Ishikawa (cell line): ENCODE data around the gene CSNK1D.

Experiments
- CEBPB ChIP-seq: IDR thresholded peaks from 2 replicates; pipeline ENCODE4 v1.6.1; 2012
- CREB1 ChIP-seq: IDR thresholded peaks from 2 replicates; pipeline ENCODE4 v1.6.1; 2012; ENCODE audit warnings: low read depth
- EGR1 ChIP-seq: IDR thresholded peaks from 2 replicates; pipeline ENCODE4 v1.6.1; 2012
- EP300 ChIP-seq: IDR thresholded peaks from 2 replicates; pipeline ENCODE4 v1.6.1; 2012; ENCODE audit warnings: borderline replicate concordance
- FOXM1 ChIP-seq: IDR thresholded peaks from 2 replicates; pipeline ENCODE4 v1.6.1; 2012; ENCODE audit warnings: low read depth, borderline replicate concordance
- NFIC ChIP-seq: IDR thresholded peaks from 2 replicates; pipeline ENCODE4 v1.6.1; 2012
- RAD21 ChIP-seq: IDR thresholded peaks from 2 replicates; pipeline ENCODE4 v1.6.1; 2012; ENCODE audit warnings: low read depth
- TAF1 ChIP-seq: IDR thresholded peaks from 2 replicates; pipeline ENCODE4 v1.6.1; 2012; ENCODE audit warnings: low read depth, mild to moderate bottlenecking
- TCF12 ChIP-seq: IDR thresholded peaks from 2 replicates; pipeline ENCODE4 v1.6.1; 2012; ENCODE audit warnings: low read depth
- TEAD4 ChIP-seq: IDR thresholded peaks from 2 replicates; pipeline ENCODE4 v1.6.1; 2012
- YY1 ChIP-seq: IDR thresholded peaks from 2 replicates; pipeline ENCODE4 v1.6.1; 2012; ENCODE audit warnings: low read depth
- ZBTB7A ChIP-seq: IDR thresholded peaks from 2 replicates; pipeline ENCODE4 v1.6.1; 2012; ENCODE audit warnings: low read depth
- TF ChIP-seq, protein P1 (sequence below): IDR thresholded peaks from 2 replicates; pipeline ENCODE4 v1.6.1; 2012
- TF ChIP-seq, protein P2 (sequence below): IDR thresholded peaks from 2 replicates; pipeline ENCODE4 v1.6.1; 2012; ENCODE audit warnings: low read depth, mild to moderate bottlenecking
- TF ChIP-seq, protein P3 (sequence below): IDR thresholded peaks from 2 replicates; pipeline ENCODE4 v1.6.1; 2012

The CSNK1D gene

DNA sequence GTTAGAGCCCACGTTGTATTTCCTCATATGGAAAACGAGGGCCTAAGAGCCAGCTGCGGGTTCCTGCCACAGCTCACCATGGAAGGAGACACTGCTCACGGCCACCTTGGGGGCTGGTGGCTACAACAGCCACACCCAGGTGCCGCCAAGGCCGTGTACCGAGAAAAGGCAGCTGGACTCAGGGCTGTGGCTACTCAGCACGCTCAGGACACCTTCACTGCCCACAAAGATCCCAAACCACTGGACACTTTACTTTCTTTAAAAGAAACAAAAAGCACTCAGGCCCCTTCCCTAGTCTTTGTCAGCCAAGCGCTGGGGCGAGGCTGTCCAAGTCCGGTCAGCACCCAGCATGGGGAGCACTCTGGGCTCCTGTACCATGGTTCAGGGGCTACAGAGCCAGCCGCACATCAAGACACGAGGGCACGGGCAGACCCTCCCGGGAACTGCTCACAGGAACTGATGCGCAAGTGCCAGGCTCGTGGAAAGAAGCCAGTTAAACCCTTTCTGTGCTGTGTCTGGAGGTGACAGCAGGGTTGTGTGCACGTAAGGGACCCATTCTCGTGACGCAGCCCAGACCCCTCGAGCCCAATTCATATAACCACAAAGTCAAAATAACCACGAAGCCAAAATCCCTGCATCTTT, 26.2 kb downstream of the CSNK1D start:
- TF ChIP-seq NFIC (no peak), ZBTB7A (no peak), TAF1 (no peak), CREB1 (no peak), CEBPB (no peak), FOXM1 (no peak), YY1 (no peak), TEAD4 (no peak), TCF12 (no peak), EP300 (no peak), EGR1 (no peak), RAD21 (no peak)
- TF ChIP-seq, protein P1, sequence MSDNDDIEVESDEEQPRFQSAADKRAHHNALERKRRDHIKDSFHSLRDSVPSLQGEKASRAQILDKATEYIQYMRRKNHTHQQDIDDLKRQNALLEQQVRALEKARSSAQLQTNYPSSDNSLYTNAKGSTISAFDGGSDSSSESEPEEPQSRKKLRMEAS = no peak
- TF ChIP-seq, protein P2, sequence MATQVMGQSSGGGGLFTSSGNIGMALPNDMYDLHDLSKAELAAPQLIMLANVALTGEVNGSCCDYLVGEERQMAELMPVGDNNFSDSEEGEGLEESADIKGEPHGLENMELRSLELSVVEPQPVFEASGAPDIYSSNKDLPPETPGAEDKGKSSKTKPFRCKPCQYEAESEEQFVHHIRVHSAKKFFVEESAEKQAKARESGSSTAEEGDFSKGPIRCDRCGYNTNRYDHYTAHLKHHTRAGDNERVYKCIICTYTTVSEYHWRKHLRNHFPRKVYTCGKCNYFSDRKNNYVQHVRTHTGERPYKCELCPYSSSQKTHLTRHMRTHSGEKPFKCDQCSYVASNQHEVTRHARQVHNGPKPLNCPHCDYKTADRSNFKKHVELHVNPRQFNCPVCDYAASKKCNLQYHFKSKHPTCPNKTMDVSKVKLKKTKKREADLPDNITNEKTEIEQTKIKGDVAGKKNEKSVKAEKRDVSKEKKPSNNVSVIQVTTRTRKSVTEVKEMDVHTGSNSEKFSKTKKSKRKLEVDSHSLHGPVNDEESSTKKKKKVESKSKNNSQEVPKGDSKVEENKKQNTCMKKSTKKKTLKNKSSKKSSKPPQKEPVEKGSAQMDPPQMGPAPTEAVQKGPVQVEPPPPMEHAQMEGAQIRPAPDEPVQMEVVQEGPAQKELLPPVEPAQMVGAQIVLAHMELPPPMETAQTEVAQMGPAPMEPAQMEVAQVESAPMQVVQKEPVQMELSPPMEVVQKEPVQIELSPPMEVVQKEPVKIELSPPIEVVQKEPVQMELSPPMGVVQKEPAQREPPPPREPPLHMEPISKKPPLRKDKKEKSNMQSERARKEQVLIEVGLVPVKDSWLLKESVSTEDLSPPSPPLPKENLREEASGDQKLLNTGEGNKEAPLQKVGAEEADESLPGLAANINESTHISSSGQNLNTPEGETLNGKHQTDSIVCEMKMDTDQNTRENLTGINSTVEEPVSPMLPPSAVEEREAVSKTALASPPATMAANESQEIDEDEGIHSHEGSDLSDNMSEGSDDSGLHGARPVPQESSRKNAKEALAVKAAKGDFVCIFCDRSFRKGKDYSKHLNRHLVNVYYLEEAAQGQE = no peak
- TF ChIP-seq, protein P3, sequence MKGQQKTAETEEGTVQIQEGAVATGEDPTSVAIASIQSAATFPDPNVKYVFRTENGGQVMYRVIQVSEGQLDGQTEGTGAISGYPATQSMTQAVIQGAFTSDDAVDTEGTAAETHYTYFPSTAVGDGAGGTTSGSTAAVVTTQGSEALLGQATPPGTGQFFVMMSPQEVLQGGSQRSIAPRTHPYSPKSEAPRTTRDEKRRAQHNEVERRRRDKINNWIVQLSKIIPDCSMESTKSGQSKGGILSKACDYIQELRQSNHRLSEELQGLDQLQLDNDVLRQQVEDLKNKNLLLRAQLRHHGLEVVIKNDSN = no peak

DNA sequence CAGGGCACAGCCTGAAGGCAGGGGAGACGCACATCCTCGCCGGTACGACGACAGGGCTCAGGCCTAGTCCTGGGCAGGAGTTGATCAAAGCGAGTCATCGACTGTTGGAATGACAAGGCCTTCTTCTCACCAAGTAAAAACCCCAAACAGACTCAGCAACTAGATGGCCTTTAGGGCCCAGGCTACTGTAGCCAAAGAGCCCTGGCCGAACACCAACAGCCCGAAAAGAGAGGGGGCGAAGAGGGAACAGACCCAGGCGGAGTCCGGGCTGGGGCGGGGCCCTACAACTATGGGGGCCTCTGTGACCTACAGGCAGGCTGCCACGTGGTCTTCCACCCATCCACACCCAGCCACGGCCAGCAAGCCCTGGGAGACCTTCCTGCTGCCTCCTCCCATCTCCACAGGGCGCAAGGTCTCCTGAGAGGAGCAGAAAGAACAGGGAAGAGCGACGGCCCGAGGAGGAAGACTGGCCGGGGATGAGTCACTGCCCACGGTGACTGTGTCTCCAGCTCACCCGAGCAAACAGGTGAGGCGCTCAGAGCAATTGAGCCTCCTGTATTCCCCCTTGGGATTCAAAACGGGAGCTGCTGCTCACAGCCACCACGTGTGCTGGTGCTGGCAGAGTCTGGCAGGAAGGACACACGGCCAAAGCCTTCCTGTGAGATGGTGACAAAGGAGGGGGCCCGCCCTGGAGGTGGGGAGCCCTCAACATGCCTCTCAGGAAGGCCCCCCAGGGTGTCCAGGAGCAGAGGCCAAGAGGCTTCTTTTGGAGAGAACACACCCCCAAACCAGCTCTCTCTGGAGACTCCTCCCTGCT, 26.9 kb downstream of the CSNK1D start:
- TF ChIP-seq EP300 (no peak), YY1 (no peak), TCF12 (no peak), TEAD4 (no peak), RAD21 (no peak), CEBPB (no peak), FOXM1 (no peak), EGR1 (no peak)
- TF ChIP-seq, protein P1 = no peak; the same call in 1 of the 2 replicates
- TF ChIP-seq, protein P2 = no peak
- TF ChIP-seq, protein P3 = no peak

DNA sequence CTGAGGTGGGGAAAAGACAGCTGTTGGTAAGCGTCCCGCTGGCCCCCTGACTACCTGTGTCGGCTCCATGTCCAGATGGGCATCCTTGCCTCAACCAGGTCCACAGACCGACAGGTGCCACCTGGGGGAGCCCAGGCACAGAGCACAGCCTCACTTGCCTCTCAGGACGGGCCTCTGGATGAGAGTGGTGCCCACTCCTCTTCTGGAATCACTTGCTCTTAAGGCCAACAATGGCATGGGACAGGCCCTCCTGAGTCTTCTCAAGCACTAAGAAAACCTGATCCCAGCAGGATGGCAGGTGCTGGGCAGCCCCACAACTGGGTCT, 27.5 kb downstream of the CSNK1D start:
- TF ChIP-seq NFIC (no peak), TCF12 (no peak), CREB1 (no peak), EP300 (no peak), CEBPB (no peak), TEAD4 (no peak), ZBTB7A (no peak), RAD21 (no peak), TAF1 (no peak), FOXM1 (no peak), EGR1 (no peak), YY1 (no peak)
- TF ChIP-seq, protein P2 = no peak
- TF ChIP-seq, protein P1 = no peak
- TF ChIP-seq, protein P3 = no peak
